Mesendoderm (in vitro differentiated cells): ENCODE results near the gene HERPUD1.
"Not testable (repeated sequence)": the region's sequence is repeated elsewhere in the genome, so short reads cannot be mapped to it uniquely, and the experiment has no call there.

Experiments used
- DNase-seq: peaks from one replicate; pipeline ENCODE4 v3.0.0; 2013
- H2AK5ac ChIP-seq: 2 replicates; pipeline ENCODE4 v1.6.1; 2013; ENCODE audit warnings: low read length, inconsistent platforms
- H2BK120ac ChIP-seq: 2 replicates; pipeline ENCODE4 v1.6.1; 2013; ENCODE audit warnings: low read depth, mild to moderate bottlenecking, low read length, moderate library complexity, mixed read lengths
- H2BK15ac ChIP-seq: replicated peaks from 2 replicates; pipeline ENCODE4 v1.6.1; 2013; ENCODE audit warnings: low read depth, mild to moderate bottlenecking, moderate library complexity
- H2BK5ac ChIP-seq: 2 replicates; pipeline ENCODE4 v1.6.1; 2013; ENCODE audit warnings: low read length, inconsistent platforms
- H3K18ac ChIP-seq: 2 replicates; pipeline ENCODE4 v1.6.1; 2013; ENCODE audit warnings: mild to moderate bottlenecking, low read length, mixed read lengths
- H3K23ac ChIP-seq: one replicate; pipeline ENCODE4 v1.6.1; 2013; ENCODE audit warnings: low read length
- H3K27ac ChIP-seq: 2 replicates; pipeline ENCODE4 v1.5.1; 2013; ENCODE audit warnings: low read depth, mild to moderate bottlenecking, inconsistent platforms, low read length, moderate library complexity
- H3K27me3 ChIP-seq: 2 replicates; pipeline ENCODE4 v1.6.1; 2013; ENCODE audit warnings: low read length, control low read depth, mild to moderate bottlenecking, inconsistent platforms; ENCODE audit not compliant: insufficient read depth, poor library complexity
- H3K36me3 ChIP-seq: 2 replicates; pipeline ENCODE4 v1.6.1; 2013; ENCODE audit warnings: low read length, inconsistent platforms; ENCODE audit not compliant: control insufficient read depth, insufficient read depth
- H3K4ac ChIP-seq: one replicate; pipeline ENCODE4 v1.6.1; 2013; ENCODE audit warnings: low read depth, mild to moderate bottlenecking, low read length, moderate library complexity
- H3K4me1 ChIP-seq: 2 replicates; pipeline ENCODE4 v1.6.1; 2013; ENCODE audit warnings: low read depth, low read length, inconsistent platforms; ENCODE audit not compliant: control insufficient read depth
- H3K4me2 ChIP-seq: 2 replicates; pipeline ENCODE4 v1.6.1; 2013; ENCODE audit warnings: low read length
- H3K4me3 ChIP-seq: 2 replicates; pipeline ENCODE4 v1.5.1; 2013; ENCODE audit warnings: mild to moderate bottlenecking, low read length
- H3K56ac ChIP-seq: one replicate; pipeline ENCODE4 v1.6.1; 2013; ENCODE audit warnings: low read length
- H3K79me1 ChIP-seq: 2 replicates; pipeline ENCODE4 v1.6.1; 2013; ENCODE audit warnings: low read length, inconsistent platforms
- H3K79me2 ChIP-seq: 2 replicates; pipeline ENCODE4 v1.6.1; 2013; ENCODE audit warnings: mild to moderate bottlenecking, low read length; ENCODE audit not compliant: control insufficient read depth, insufficient read depth
- H3K9ac ChIP-seq: 2 replicates; pipeline ENCODE4 v1.6.1; 2013; ENCODE audit warnings: low read length, inconsistent platforms
- H4K5ac ChIP-seq: one replicate; pipeline ENCODE4 v1.6.1; 2013; ENCODE audit warnings: low read length
- H4K8ac ChIP-seq: one replicate; pipeline ENCODE4 v1.6.1; 2013; ENCODE audit warnings: low read depth, mild to moderate bottlenecking, control low read depth, low read length, moderate library complexity
- WGBS: extraction: QIAGEN DNeasy Blood & Tissue Kit; methylation state at CpG from one replicate; pipeline ENCODE4 v1.1.7; 2013; ENCODE audit warnings: low lambda C conversion rate, missing lambda C conversion rate; ENCODE audit not compliant: insufficient coverage; ENCODE audit errors: extremely low coverage; 5-methylcytosine and 5-hydroxymethylcytosine counted together

HERPUD1 gene

GRCh38 chr16:56990407-56991286 lies 58.7 kb downstream of the HERPUD1 start:
- no peaks in the 10 kb centered on the region for H3K79me1 ChIP-seq
- H3K36me3 ChIP-seq = no peaks in the 10 kb centered on the region
- H3K79me2 ChIP-seq = no peaks in the 10 kb centered on the region
- no peak for DNase-seq
- no peak overlapping the region for H3K23ac ChIP-seq
- H3K9ac ChIP-seq = no peak overlapping the region
- H2BK5ac ChIP-seq = no peak overlapping the region
- no peak overlapping the region for H3K18ac ChIP-seq
- no peak overlapping the region for H3K4me2 ChIP-seq
- no peak overlapping the region for H3K27ac ChIP-seq
- H3K4me1 ChIP-seq = no peaks in the 10 kb centered on the region
- no peak overlapping the region for H2BK15ac ChIP-seq
- H4K5ac ChIP-seq = no peak overlapping the region
- H2BK120ac ChIP-seq = no peak overlapping the region
- H4K8ac ChIP-seq = no peak overlapping the region
- H3K4me3 ChIP-seq = no peak overlapping the region
- H2AK5ac ChIP-seq = no peak overlapping the region
- no peak overlapping the region for H3K56ac ChIP-seq
- H3K27me3 ChIP-seq = peaks cover 8% of the 10 kb centered on the region
- H3K4ac ChIP-seq = no peak overlapping the region
- no CpG with 5 or more reads among the region's 16 CpGs for WGBS

DNA sequence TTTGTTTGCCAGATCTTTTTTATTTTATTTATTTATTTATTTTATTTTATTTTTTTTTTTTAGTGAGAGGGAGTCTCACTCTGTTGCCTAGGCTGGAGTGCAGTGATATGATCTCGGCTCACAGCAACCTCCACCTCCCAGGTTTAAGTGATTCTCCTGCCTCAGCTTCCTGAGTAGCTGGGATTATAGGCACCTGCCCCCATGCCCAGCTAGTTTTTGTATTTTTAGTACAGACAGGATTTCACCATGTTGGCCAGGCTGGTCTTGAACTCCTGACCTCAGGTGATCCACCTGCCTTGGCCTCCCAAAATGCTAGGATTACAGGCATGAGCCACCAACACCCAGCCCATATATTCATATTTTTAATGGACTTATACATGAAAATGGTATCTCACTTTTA lies 60.5 kb downstream of the HERPUD1 start:
- not testable (repeated sequence) for H2BK15ac ChIP-seq, H2AK5ac ChIP-seq, H3K4me2 ChIP-seq, H3K79me1 ChIP-seq, H3K79me2 ChIP-seq, H3K56ac ChIP-seq, H3K4me3 ChIP-seq, H3K4me1 ChIP-seq, H3K18ac ChIP-seq, H3K36me3 ChIP-seq, H3K4ac ChIP-seq, H3K27me3 ChIP-seq, H3K27ac ChIP-seq, H4K5ac ChIP-seq, H3K23ac ChIP-seq, H4K8ac ChIP-seq, H3K9ac ChIP-seq, H2BK120ac ChIP-seq, H2BK5ac ChIP-seq, DNase-seq
- WGBS = no CpG with 5 or more reads among the region's 1 CpG

DNA sequence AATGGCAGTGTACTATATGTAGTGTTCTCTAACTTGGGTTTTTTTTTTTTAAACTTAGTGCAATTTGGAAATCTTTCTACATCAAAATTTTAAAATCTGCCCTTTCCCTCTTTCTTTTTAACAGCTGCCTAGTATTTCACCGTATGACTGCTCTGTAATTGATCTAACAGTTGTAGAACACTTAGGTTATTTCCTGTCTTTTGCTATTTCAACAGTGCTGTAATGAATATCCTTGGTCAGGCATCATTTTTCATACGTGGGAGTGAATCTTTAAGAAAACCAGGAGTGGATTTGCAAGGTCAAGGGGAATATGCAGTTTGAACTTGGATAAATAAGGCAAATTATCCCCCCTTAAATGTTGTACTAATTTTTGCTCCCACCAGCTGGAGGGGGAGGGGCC lies 61.3 kb downstream of the HERPUD1 start:
- Histone ChIP-seq H3K27me3 (peaks cover 8% of the 10 kb centered on the region), H2BK15ac (no peak overlapping the region)
- no CpG with 5 or more reads among the region's 2 CpGs for WGBS

GRCh38 chr16:56994311-56994710 lies 62.4 kb downstream of the HERPUD1 start:
- H3K4me2 ChIP-seq = no peak overlapping the region
- no peak overlapping the region for H2BK120ac ChIP-seq
- no peaks in the 10 kb centered on the region for H3K79me2 ChIP-seq
- DNase-seq = no peak
- no peaks in the 10 kb centered on the region for H3K4me1 ChIP-seq
- H3K79me1 ChIP-seq = no peaks in the 10 kb centered on the region
- H2BK15ac ChIP-seq = no peak overlapping the region
- H3K36me3 ChIP-seq = no peaks in the 10 kb centered on the region
- no peak overlapping the region for H3K23ac ChIP-seq
- H3K27ac ChIP-seq = no peak overlapping the region
- no peak overlapping the region for H3K4me3 ChIP-seq
- H3K9ac ChIP-seq = no peak overlapping the region
- no peak overlapping the region for H2AK5ac ChIP-seq
- H3K56ac ChIP-seq = no peak overlapping the region
- H3K18ac ChIP-seq = no peak overlapping the region
- H2BK5ac ChIP-seq = no peak overlapping the region
- H3K27me3 ChIP-seq = peaks cover 7% of the 10 kb centered on the region
- WGBS = no CpG with 5 or more reads among the region's 5 CpGs
- no peak overlapping the region for H4K5ac ChIP-seq
- no peak overlapping the region for H3K4ac ChIP-seq
- no peak overlapping the region for H4K8ac ChIP-seq

More for the DNA sequence above, 61.3 kb downstream of the HERPUD1 start:
- Histone ChIP-seq H3K79me1 (no peaks in the 10 kb centered on the region), H3K23ac (no peak overlapping the region), H3K56ac (no peak overlapping the region), H3K18ac (no peak overlapping the region), H3K4me3 (no peak overlapping the region), H3K4me1 (no peaks in the 10 kb centered on the region), H2BK120ac (no peak overlapping the region), H3K9ac (no peak overlapping the region), H3K27ac (no peak overlapping the region), H4K5ac (no peak overlapping the region), H3K79me2 (no peaks in the 10 kb centered on the region), H2BK5ac (no peak overlapping the region), H3K4ac (no peak overlapping the region), H2AK5ac (no peak overlapping the region), H3K36me3 (no peaks in the 10 kb centered on the region), H4K8ac (no peak overlapping the region), H3K4me2 (no peak overlapping the region)
- DNase-seq = no peak
